Transverse colon (tissue), 4 donors: Measurements from ENCODE around the gene ANK3.

ENCODE experiments used
- EP300 ChIP-seq: sonication (generic); formaldehyde crosslinking; IDR thresholded peaks from one replicate; pipeline ENCODE4 v1.6.1; 2017; ENCODE audit warnings: antibody characterized with exemption, low read depth
- POLR2A ChIP-seq: fragments of 450-650 bp; IDR thresholded peaks from one replicate; pipeline ENCODE4 v1.6.1; 2016; ENCODE audit warnings: antibody characterized with exemption, mild to moderate bottlenecking, moderate library complexity
- POLR2AphosphoS5 ChIP-seq, 3 donors: sonication (generic); formaldehyde crosslinking; IDR thresholded peaks; one replicate each; pipeline ENCODE4 v1.6.1; 2016; ENCODE audit warnings: antibody characterized with exemption in 3 of 3
- TF ChIP-seq, protein P1 (sequence below), 5 experiments: fragments of 200-600 bp in 3 of 5; fragments of 450-650 bp in 2 of 5; sonication (generic) in 3 of 5; IDR thresholded peaks; 1 replicate in 2 of 5; 2 replicates in 3 of 5; pipeline ENCODE4 v1.5.1; 2016 to 2017; ENCODE audit warnings: antibody characterized with exemption in 5 of 5, inconsistent platforms in 3 of 5, mild to moderate bottlenecking in 2 of 5, moderate library complexity in 1 of 5

DNA sequence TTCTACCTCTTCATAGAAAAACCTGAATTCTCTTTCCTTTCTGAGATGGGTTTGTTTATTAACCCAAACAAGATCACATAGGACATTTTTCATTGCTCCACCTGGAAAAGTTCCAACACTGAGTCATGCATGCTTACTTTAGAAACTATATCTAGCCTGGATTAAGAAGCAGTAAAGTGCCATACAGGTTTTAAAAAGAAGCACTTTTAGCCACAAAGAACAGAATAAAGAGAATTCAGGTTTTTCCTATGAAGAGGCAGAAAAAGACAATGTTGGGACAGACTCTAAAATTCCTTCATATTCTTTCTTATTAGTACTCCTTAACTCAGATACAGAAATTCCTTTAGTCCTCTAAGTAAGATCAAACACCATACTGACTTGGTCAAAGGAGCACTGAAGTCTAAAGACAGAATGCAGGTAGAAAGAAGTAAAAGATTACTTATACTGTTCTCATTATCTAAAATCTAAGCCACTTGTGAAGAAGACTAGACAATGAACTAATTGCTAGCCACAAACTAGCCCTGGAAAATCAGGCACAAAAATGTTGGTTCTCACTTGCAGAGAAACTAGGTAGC is 241.3 kb downstream of the ANK3 start:
- TF ChIP-seq, protein P1, sequence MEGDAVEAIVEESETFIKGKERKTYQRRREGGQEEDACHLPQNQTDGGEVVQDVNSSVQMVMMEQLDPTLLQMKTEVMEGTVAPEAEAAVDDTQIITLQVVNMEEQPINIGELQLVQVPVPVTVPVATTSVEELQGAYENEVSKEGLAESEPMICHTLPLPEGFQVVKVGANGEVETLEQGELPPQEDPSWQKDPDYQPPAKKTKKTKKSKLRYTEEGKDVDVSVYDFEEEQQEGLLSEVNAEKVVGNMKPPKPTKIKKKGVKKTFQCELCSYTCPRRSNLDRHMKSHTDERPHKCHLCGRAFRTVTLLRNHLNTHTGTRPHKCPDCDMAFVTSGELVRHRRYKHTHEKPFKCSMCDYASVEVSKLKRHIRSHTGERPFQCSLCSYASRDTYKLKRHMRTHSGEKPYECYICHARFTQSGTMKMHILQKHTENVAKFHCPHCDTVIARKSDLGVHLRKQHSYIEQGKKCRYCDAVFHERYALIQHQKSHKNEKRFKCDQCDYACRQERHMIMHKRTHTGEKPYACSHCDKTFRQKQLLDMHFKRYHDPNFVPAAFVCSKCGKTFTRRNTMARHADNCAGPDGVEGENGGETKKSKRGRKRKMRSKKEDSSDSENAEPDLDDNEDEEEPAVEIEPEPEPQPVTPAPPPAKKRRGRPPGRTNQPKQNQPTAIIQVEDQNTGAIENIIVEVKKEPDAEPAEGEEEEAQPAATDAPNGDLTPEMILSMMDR (IDR thresholded peaks at IDR 0.05) = no peak
- TF ChIP-seq EP300 (no peak), POLR2A (no peak), POLR2AphosphoS5 (IDR thresholded peaks at IDR 0.05) (no peak)
